ENCODE data around the gene ZNF285. TPM values are rescaled to one million over a fixed set of nuclear protein-coding genes. Genes with fewer than 3 reads are reported as not detected.
A peak's percentile ranks its signal among the peaks of the same experiment; 100 is the strongest.
"Not testable (repeated sequence)": the region's sequence is repeated elsewhere in the genome, so short reads cannot be mapped to it uniquely, and the experiment has no call there.

The ZNF285 gene
- polyA plus RNA-seq, 2 of the 4 experiments (the other 2 are of a cell fraction) = 2.9 to 6.4 TPM

DNA sequence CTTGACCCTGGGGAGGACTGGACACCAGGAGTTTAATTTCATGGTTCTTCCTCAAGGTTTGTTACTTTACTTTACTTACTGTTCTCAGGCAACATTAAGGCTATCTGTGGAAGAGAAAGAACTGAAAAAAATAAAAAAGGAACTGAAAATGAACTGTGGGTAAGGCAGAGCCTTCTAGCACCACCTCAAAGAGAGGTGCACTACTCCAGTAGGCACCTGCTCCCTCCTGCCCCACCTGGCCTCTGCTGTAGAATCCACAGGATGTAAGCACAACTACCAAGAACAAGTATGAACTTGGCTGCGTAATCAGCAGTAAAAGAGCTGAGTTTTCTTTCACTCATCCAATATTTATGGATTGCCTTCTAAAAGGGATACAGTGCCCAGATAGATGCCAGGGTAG is 57.2 kb downstream of the ZNF285 start:
- POLR2A ChIA-PET = no interaction called here
- Histone ChIP-seq H3K4me3 (no peak overlapping the region), H3K4me1 (no peaks in the 10 kb centered on the region), H3K4me2 (no peak overlapping the region), H3K27ac (no peak overlapping the region), H3K9me3 (peaks cover 59% of the 10 kb centered on the region)
- 89% methylated on average over 1 of the region's 1 CpG for WGBS (ENCODE audit: missing lambda C conversion rate)
- FAIRE-seq (no peak), DNase-seq (ENCODE audit: low read depth in 1 of 2, low spot score in 1 of 2) (no peak), ATAC-seq (no peak)
- CTCF ChIA-PET = no interaction called here
- TF ChIP-seq EHMT2 (IDR thresholded peaks at IDR 0.05; ENCODE audit: low read depth) (no peak), NPAS2 (CRISPR knock-in tag; IDR thresholded peaks at IDR 0.05; ENCODE audit: borderline replicate concordance) (no peak), TFCP2L1 (CRISPR knock-in tag; IDR thresholded peaks at IDR 0.05) (no peak), RAD21 (conservative IDR thresholded peaks at IDR 0.05 in 1 of 2, IDR thresholded peaks at IDR 0.05 in 1 of 2) (no peak), FOXS1 (CRISPR knock-in tag; IDR thresholded peaks at IDR 0.05) (no peak), MAFK (IDR thresholded peaks at IDR 0.05; ENCODE audit: partially characterized antibody) (no peak), RCOR1 (IDR thresholded peaks at IDR 0.05; ENCODE audit: low read depth, low read length) (no peak), ZFP36 (IDR thresholded peaks at IDR 0.05; ENCODE audit: borderline replicate concordance, partially characterized antibody) (no peak), GATA3 (IDR thresholded peaks at IDR 0.05; ENCODE audit: borderline replicate concordance) (no peak)
- TF ChIP-seq, protein P1, sequence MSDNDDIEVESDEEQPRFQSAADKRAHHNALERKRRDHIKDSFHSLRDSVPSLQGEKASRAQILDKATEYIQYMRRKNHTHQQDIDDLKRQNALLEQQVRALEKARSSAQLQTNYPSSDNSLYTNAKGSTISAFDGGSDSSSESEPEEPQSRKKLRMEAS (IDR thresholded peaks at IDR 0.05) = no peak

DNA sequence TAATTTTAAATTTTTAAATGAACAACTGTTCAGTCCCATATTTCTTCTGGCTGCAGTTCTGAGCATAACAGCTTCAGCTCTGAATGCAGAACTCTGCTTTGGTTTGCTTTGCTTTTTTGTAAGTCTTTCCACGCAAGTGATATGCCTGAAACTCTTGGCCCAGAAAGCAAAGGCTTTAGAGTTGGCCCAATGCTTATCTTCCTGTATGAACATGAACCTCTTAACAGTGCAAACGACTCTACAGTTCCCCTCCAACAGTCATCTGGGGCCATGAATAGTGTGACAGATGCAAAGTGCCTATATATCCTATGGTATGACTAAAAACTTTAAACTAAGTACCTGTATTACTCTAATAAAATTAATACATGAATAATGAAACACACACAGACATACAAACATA is 59.6 kb downstream of the ZNF285 start:
- ChIA-PET POLR2A (no interaction called here), CTCF (interaction anchor here (1.0 kb wide), 1 partner anchor 10 kb away, joined by 3 read pairs; no protein-coding TSS in a partner anchor)
- no peak for FAIRE-seq
- H3K4me3 ChIP-seq = no peak overlapping the region
- 48% methylated on average over 2 of the region's 2 CpGs for WGBS (ENCODE audit: missing lambda C conversion rate)
- TF ChIP-seq HOXB13 (CRISPR knock-in tag; IDR thresholded peaks at IDR 0.05; ENCODE audit: low read depth) (no peak), MAFK (IDR thresholded peaks at IDR 0.05; ENCODE audit: partially characterized antibody) (no peak), CEBPB (IDR thresholded peaks at IDR 0.05) (no peak), EHMT2 (IDR thresholded peaks at IDR 0.05; ENCODE audit: low read depth) (no peak), TP53 (CRISPR knock-in tag; IDR thresholded peaks at IDR 0.05) (no peak), HDAC2 (IDR thresholded peaks at IDR 0.05) (no peak), SMC3 (IDR thresholded peaks at IDR 0.05) (no peak), FOXS1 (CRISPR knock-in tag; IDR thresholded peaks at IDR 0.05) (no peak), RAD21 (conservative IDR thresholded peaks at IDR 0.05 in 1 of 2, IDR thresholded peaks at IDR 0.05 in 1 of 2) (no peak), NFE2L2 (conservative IDR thresholded peaks at IDR 0.05; ENCODE audit: low read length) (no peak), TFCP2L1 (CRISPR knock-in tag; IDR thresholded peaks at IDR 0.05) (no peak)
- TF ChIP-seq, protein P2, sequence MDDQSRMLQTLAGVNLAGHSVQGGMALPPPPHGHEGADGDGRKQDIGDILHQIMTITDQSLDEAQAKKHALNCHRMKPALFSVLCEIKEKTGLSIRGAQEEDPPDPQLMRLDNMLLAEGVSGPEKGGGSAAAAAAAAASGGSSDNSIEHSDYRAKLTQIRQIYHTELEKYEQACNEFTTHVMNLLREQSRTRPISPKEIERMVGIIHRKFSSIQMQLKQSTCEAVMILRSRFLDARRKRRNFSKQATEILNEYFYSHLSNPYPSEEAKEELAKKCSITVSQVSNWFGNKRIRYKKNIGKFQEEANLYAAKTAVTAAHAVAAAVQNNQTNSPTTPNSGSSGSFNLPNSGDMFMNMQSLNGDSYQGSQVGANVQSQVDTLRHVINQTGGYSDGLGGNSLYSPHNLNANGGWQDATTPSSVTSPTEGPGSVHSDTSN (IDR thresholded peaks at IDR 0.05) = no peak
- TF ChIP-seq, protein P3, sequence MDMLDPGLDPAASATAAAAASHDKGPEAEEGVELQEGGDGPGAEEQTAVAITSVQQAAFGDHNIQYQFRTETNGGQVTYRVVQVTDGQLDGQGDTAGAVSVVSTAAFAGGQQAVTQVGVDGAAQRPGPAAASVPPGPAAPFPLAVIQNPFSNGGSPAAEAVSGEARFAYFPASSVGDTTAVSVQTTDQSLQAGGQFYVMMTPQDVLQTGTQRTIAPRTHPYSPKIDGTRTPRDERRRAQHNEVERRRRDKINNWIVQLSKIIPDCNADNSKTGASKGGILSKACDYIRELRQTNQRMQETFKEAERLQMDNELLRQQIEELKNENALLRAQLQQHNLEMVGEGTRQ (IDR thresholded peaks at IDR 0.05) = no peak
- H3K27ac ChIP-seq = no peak overlapping the region
- no peaks in the 10 kb centered on the region for H3K4me1 ChIP-seq
- no peak for ATAC-seq
- no peak for DNase-seq (ENCODE audit: low read depth in 1 of 2, low spot score in 1 of 2)
- no peak overlapping the region for H3K4me2 ChIP-seq
- peaks cover 54% of the 10 kb centered on the region for H3K9me3 ChIP-seq

DNA sequence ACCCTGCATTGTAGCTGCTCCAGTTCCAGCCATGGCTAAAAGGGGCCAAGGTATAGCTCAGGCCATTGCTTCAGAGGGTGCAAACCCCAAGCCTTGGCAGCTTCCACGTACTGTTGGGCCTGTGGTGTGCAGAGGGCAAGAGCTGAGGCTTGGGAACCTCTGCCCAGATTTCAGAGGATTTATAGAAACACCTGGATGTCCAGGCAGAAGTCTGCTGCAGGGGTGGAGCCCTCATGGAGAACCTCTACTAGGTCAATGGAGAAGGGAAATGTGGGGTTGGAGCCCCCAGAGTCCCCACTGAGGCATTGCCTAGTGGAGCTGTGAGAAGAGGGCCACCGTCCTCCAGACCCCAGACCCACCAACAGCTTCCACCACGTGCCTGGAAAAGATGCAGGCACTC is 66.8 kb downstream of the ZNF285 start:
- H3K27ac ChIP-seq; DNase-seq (ENCODE audit: low read depth in 1 of 2, low spot score in 1 of 2); H3K4me2 ChIP-seq; POLR2A ChIA-PET; H3K4me1 ChIP-seq; H3K4me3 ChIP-seq; FAIRE-seq; CTCF ChIA-PET; ATAC-seq: not testable (repeated sequence)
- peak; percentile 35 for TF ChIP-seq ZFP36 (IDR thresholded peaks at IDR 0.05; ENCODE audit: borderline replicate concordance, partially characterized antibody)
- H3K9me3 ChIP-seq = peaks cover 90% of the 10 kb centered on the region
- WGBS (ENCODE audit: missing lambda C conversion rate) = 54% methylated on average over 3 of the region's 3 CpGs

Other genes starting within 250 kb of the ZNF285 start
- 46.3 and 53.2 TPM in 2 replicates for gene ZNF226, start 236.5 kb downstream of the ZNF285 start, polyA plus RNA-seq (2011; rRNA removed)
- gene ZNF226, start 236.5 kb downstream of the ZNF285 start, polyA plus RNA-seq (2017; fragmentation: RNase III; extraction: RNeasy Plus Mini Kit Qiagen cat#74134 plus additional on column Dnase treatment) = 26.8 to 27.6 TPM (median 27.2 TPM) in 3 replicates
- 15.8 and 17.1 TPM in 2 replicates for gene ZNF227, start 189.1 kb downstream of the ZNF285 start, polyA plus RNA-seq (2011; rRNA removed)
- 10.1 to 10.4 TPM (median 10.1 TPM) in 3 replicates for gene ZNF227, start 189.1 kb downstream of the ZNF285 start, polyA plus RNA-seq (2017; fragmentation: RNase III; extraction: RNeasy Plus Mini Kit Qiagen cat#74134 plus additional on column Dnase treatment)
- 1.9 and 2.1 TPM in 2 replicates for gene ZNF233, start 141.7 kb downstream of the ZNF285 start, polyA plus RNA-seq (2011; rRNA removed)
- gene ZNF233, start 141.7 kb downstream of the ZNF285 start, polyA plus RNA-seq (2017; fragmentation: RNase III; extraction: RNeasy Plus Mini Kit Qiagen cat#74134 plus additional on column Dnase treatment) = 1.2 to 1.3 TPM (median 1.2 TPM) in 3 replicates
- gene ZNF235, start 96.6 kb downstream of the ZNF285 start, polyA plus RNA-seq (2011; rRNA removed) = 7.4 and 8.4 TPM in 2 replicates
- gene ZNF235, start 96.6 kb downstream of the ZNF285 start, polyA plus RNA-seq (2017; fragmentation: RNase III; extraction: RNeasy Plus Mini Kit Qiagen cat#74134 plus additional on column Dnase treatment) = 3.8 to 4.9 TPM (median 4.2 TPM) in 3 replicates
- 5.6 and 6.9 TPM in 2 replicates for gene ZNF112, start 44.9 kb downstream of the ZNF285 start, polyA plus RNA-seq (2011; rRNA removed)
- gene ZNF112, start 44.9 kb downstream of the ZNF285 start, polyA plus RNA-seq (2017; fragmentation: RNase III; extraction: RNeasy Plus Mini Kit Qiagen cat#74134 plus additional on column Dnase treatment) = 3.3 to 3.5 TPM (median 3.5 TPM) in 3 replicates
- gene ZNF229, start 46.9 kb upstream of the ZNF285 start, polyA plus RNA-seq (2011; rRNA removed) = 6.7 and 10.0 TPM in 2 replicates
- 5.3 to 5.7 TPM (median 5.5 TPM) in 3 replicates for gene ZNF229, start 46.9 kb upstream of the ZNF285 start, polyA plus RNA-seq (2017; fragmentation: RNase III; extraction: RNeasy Plus Mini Kit Qiagen cat#74134 plus additional on column Dnase treatment)
- 4.1 and 7.7 TPM in 2 replicates for gene ZNF180, start 98.9 kb upstream of the ZNF285 start, polyA plus RNA-seq (2011; rRNA removed)
- 8.1 to 8.7 TPM (median 8.1 TPM) in 3 replicates for gene ZNF180, start 98.9 kb upstream of the ZNF285 start, polyA plus RNA-seq (2017; fragmentation: RNase III; extraction: RNeasy Plus Mini Kit Qiagen cat#74134 plus additional on column Dnase treatment)
- 0.07 and 0.08 TPM in 2 replicates for gene CEACAM20, start 128.1 kb upstream of the ZNF285 start, polyA plus RNA-seq (2011; rRNA removed)
- gene CEACAM20, start 128.1 kb upstream of the ZNF285 start, polyA plus RNA-seq (2017; fragmentation: RNase III; extraction: RNeasy Plus Mini Kit Qiagen cat#74134 plus additional on column Dnase treatment) = 0.05 TPM in 1 of 3 replicates, not detected in the others
- 0.14 and 0.29 TPM in 2 replicates for gene IGSF23, start 212.0 kb upstream of the ZNF285 start, polyA plus RNA-seq (2011; rRNA removed)
- 0.35 to 0.45 TPM (median 0.42 TPM) in 3 replicates for gene IGSF23, start 212.0 kb upstream of the ZNF285 start, polyA plus RNA-seq (2017; fragmentation: RNase III; extraction: RNeasy Plus Mini Kit Qiagen cat#74134 plus additional on column Dnase treatment)
- 108 and 110 TPM in 2 replicates for gene PVR, start 242.3 kb upstream of the ZNF285 start, polyA plus RNA-seq (2011; rRNA removed)
- gene PVR, start 242.3 kb upstream of the ZNF285 start, polyA plus RNA-seq (2017; fragmentation: RNase III; extraction: RNeasy Plus Mini Kit Qiagen cat#74134 plus additional on column Dnase treatment) = 86.2 to 98.1 TPM (median 90.3 TPM) in 3 replicates